Neural cell (in vitro differentiated cells): Measurements from ENCODE around the gene TP53I13. TPM values are rescaled to one million over a fixed set of nuclear protein-coding genes. Genes with fewer than 3 reads are reported as not detected.

Source experiments
- H2AFZ ChIP-seq: fragments of 200-600, 300-800 bp; sonication (generic), shearing (Covaris generic); 2 replicates; pipeline ENCODE4 v1.6.0; 2014; ENCODE audit warnings: low read depth, mild to moderate bottlenecking, antibody characterized with exemption, low read length, moderate library complexity
- H3F3A ChIP-seq: fragments of 200-600 bp; shearing (Covaris generic); 2 replicates; pipeline ENCODE4 v1.6.1; 2016; ENCODE audit warnings: mild to moderate bottlenecking, moderate library complexity, mixed read lengths, antibody characterized with exemption, low read length; ENCODE audit not compliant: insufficient read depth, poor library complexity, severe bottlenecking
- H3K27ac ChIP-seq: fragments of 200-600, 300-800 bp; sonication (generic), shearing (Covaris generic); 2 replicates; pipeline ENCODE4 v1.5.1; 2014; ENCODE audit warnings: mild to moderate bottlenecking, low read length, moderate library complexity
- H3K27me3 ChIP-seq: fragments of 300-800, 200-600 bp; sonication (generic), shearing (Covaris generic); 2 replicates; pipeline ENCODE4 v1.6.0; 2014; ENCODE audit warnings: mild to moderate bottlenecking, low read depth, low read length, moderate library complexity; ENCODE audit not compliant: insufficient read depth
- H3K36me3 ChIP-seq: fragments of 300-800, 200-600 bp; sonication (generic), shearing (Covaris generic); 2 replicates; pipeline ENCODE4 v1.5.1; 2014; ENCODE audit warnings: mild to moderate bottlenecking, antibody characterized with exemption, low read length, moderate library complexity; ENCODE audit not compliant: insufficient read depth
- H3K4me2 ChIP-seq: fragments of 300-800, 200-600 bp; sonication (generic), shearing (Covaris generic); 2 replicates; pipeline ENCODE4 v1.6.0; 2014; ENCODE audit warnings: mild to moderate bottlenecking, low read length
- H3K4me3 ChIP-seq: fragments of 300-800, 200-600 bp; sonication (generic), shearing (Covaris generic); 2 replicates; pipeline ENCODE4 v1.5.1; 2014; ENCODE audit warnings: mild to moderate bottlenecking, low read length, moderate library complexity
- H3K79me2 ChIP-seq: fragments of 200-600 bp; shearing (Covaris generic); replicated peaks from 2 replicates; pipeline ENCODE4 v1.6.0; 2014; ENCODE audit warnings: mild to moderate bottlenecking, low read length, moderate library complexity; ENCODE audit not compliant: insufficient read depth
- H3K9ac ChIP-seq: fragments of 300-800, 200-600 bp; sonication (generic), shearing (Covaris generic); 2 replicates; pipeline ENCODE4 v1.6.1; 2016; ENCODE audit warnings: mild to moderate bottlenecking, low read length, mixed read lengths
- H3K9me2 ChIP-seq: fragments of 200-600 bp; shearing (Covaris generic); 2 replicates; pipeline ENCODE4 v1.6.1; 2016; ENCODE audit warnings: mild to moderate bottlenecking, low read length, mixed read lengths; ENCODE audit not compliant: insufficient read depth
- H3K9me3 ChIP-seq: fragments of 200-600, 300-800 bp; sonication (generic), shearing (Covaris generic); 2 replicates; pipeline ENCODE4 v1.6.1; 2016; ENCODE audit warnings: mild to moderate bottlenecking, mixed run types, low read length, moderate library complexity, mixed read lengths
- H4K20me1 ChIP-seq: fragments of 200-600 bp; shearing (Covaris generic); 2 replicates; pipeline ENCODE4 v1.6.1; 2016; ENCODE audit warnings: mild to moderate bottlenecking, mixed run types; ENCODE audit not compliant: insufficient read depth
- EP300 ChIP-seq: fragments of 450-650 bp; conservative IDR thresholded peaks from 2 replicates; pipeline ENCODE4 v1.6.1; 2014; ENCODE audit warnings: antibody characterized with exemption, mild to moderate bottlenecking, moderate library complexity; ENCODE audit not compliant: poor library complexity, severe bottlenecking
- EZH2 ChIP-seq: fragments of 200-600, 300-800 bp; shearing (Covaris generic), sonication (generic); IDR thresholded peaks from 2 replicates; pipeline ENCODE4 v1.6.1; 2014; ENCODE audit warnings: antibody characterized with exemption, low read length, borderline replicate concordance, mild to moderate bottlenecking; ENCODE audit not compliant: insufficient read depth, poor library complexity, severe bottlenecking
- MXI1 ChIP-seq: fragments of 450-650 bp; conservative IDR thresholded peaks from 2 replicates; pipeline ENCODE4 v1.6.1; 2014; ENCODE audit warnings: antibody characterized with exemption, mild to moderate bottlenecking; ENCODE audit not compliant: poor library complexity, severe bottlenecking
- POLR2AphosphoS5 ChIP-seq: IDR thresholded peaks from 2 replicates; pipeline ENCODE4 v1.6.1; 2012
- RAD21 ChIP-seq: fragments of 450-650 bp; conservative IDR thresholded peaks from 2 replicates; pipeline ENCODE4 v1.6.1; 2014; ENCODE audit warnings: antibody characterized with exemption, mild to moderate bottlenecking, moderate library complexity
- SMC3 ChIP-seq: fragments of 450-650 bp; conservative IDR thresholded peaks from 2 replicates; pipeline ENCODE4 v1.6.1; 2014; ENCODE audit warnings: antibody characterized with exemption, mild to moderate bottlenecking, moderate library complexity; ENCODE audit not compliant: poor library complexity
- TAF1 ChIP-seq: IDR thresholded peaks from 2 replicates; pipeline ENCODE4 v1.6.1; 2012; ENCODE audit warnings: low read depth
- polyA plus RNA-seq: library from polyadenylated mRNA; depleted of rRNA; stranded (reverse); fragments of >200 nt; gene quantifications from 2 replicates; pipeline ENCODE4 v1.2.3, GENCODE V29; 2014
- TF ChIP-seq, protein P1 (sequence below): IDR thresholded peaks from 2 replicates; pipeline ENCODE4 v1.6.1; 2012; ENCODE audit warnings: borderline replicate concordance
- TF ChIP-seq, protein P2 (sequence below): fragments of 450-650 bp; IDR thresholded peaks from 2 replicates; pipeline ENCODE4 v1.5.1; 2014; ENCODE audit warnings: antibody characterized with exemption, mild to moderate bottlenecking, moderate library complexity; ENCODE audit not compliant: poor library complexity, severe bottlenecking

TP53I13 gene
- polyA plus RNA-seq, 1 donor from 2014 or later: 18.4 TPM

DNA sequence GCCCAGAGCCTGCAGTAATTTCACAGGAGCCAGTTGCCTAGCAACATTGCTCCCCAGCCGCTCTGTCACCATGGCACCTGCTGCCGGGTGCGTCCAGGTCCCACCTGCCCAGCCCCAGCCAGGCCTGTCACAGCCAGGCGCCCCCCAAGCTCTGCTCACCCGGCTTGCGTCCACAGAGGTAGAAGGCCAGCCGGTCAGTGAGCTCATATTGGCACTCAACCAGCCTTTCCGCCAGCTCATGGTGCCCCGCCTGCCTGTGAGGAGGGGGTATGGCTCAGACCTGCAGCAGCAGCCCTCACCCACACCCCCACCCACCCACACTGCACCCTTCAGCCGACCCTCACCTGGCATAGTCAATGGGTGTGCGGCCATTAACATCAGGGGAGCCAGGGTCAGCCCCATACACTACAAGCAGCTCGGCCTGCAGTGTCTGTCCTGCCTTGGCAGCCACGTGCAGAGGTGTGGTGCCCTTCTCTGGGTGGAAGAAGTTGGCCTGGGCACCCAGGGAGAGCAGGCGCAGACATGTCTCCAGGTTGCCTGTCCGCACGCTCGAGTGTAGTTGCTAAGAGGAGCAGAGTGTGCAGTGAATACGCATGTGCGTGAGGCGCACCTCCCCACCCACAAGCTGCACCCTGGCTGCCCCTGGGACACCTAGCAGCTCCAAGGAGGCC, 13.2 kb downstream of the TP53I13 start:
- no peaks in the 10 kb centered on the region for H3K36me3 ChIP-seq
- H3F3A ChIP-seq: no peaks in the 10 kb centered on the region
- no peaks in the 10 kb centered on the region for H3K9me2 ChIP-seq
- no peaks in the 10 kb centered on the region for H3K9me3 ChIP-seq
- peak overlapping the region; percentile 44 for H3K27ac ChIP-seq
- no peaks in the 10 kb centered on the region for H4K20me1 ChIP-seq
- H3K4me2 ChIP-seq: no peak overlapping the region
- H3K27me3 ChIP-seq: no peaks in the 10 kb centered on the region
- peak overlapping the region; percentile 48 for H3K9ac ChIP-seq
- H3K79me2 ChIP-seq: peaks cover 12% of the 10 kb centered on the region
- TF ChIP-seq, protein P1, sequence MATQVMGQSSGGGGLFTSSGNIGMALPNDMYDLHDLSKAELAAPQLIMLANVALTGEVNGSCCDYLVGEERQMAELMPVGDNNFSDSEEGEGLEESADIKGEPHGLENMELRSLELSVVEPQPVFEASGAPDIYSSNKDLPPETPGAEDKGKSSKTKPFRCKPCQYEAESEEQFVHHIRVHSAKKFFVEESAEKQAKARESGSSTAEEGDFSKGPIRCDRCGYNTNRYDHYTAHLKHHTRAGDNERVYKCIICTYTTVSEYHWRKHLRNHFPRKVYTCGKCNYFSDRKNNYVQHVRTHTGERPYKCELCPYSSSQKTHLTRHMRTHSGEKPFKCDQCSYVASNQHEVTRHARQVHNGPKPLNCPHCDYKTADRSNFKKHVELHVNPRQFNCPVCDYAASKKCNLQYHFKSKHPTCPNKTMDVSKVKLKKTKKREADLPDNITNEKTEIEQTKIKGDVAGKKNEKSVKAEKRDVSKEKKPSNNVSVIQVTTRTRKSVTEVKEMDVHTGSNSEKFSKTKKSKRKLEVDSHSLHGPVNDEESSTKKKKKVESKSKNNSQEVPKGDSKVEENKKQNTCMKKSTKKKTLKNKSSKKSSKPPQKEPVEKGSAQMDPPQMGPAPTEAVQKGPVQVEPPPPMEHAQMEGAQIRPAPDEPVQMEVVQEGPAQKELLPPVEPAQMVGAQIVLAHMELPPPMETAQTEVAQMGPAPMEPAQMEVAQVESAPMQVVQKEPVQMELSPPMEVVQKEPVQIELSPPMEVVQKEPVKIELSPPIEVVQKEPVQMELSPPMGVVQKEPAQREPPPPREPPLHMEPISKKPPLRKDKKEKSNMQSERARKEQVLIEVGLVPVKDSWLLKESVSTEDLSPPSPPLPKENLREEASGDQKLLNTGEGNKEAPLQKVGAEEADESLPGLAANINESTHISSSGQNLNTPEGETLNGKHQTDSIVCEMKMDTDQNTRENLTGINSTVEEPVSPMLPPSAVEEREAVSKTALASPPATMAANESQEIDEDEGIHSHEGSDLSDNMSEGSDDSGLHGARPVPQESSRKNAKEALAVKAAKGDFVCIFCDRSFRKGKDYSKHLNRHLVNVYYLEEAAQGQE: no peak
- TF ChIP-seq SMC3: no peak
- TF ChIP-seq MXI1: no peak
- TF ChIP-seq RAD21: no peak
- no peak for TF ChIP-seq EP300
- TF ChIP-seq, protein P2, sequence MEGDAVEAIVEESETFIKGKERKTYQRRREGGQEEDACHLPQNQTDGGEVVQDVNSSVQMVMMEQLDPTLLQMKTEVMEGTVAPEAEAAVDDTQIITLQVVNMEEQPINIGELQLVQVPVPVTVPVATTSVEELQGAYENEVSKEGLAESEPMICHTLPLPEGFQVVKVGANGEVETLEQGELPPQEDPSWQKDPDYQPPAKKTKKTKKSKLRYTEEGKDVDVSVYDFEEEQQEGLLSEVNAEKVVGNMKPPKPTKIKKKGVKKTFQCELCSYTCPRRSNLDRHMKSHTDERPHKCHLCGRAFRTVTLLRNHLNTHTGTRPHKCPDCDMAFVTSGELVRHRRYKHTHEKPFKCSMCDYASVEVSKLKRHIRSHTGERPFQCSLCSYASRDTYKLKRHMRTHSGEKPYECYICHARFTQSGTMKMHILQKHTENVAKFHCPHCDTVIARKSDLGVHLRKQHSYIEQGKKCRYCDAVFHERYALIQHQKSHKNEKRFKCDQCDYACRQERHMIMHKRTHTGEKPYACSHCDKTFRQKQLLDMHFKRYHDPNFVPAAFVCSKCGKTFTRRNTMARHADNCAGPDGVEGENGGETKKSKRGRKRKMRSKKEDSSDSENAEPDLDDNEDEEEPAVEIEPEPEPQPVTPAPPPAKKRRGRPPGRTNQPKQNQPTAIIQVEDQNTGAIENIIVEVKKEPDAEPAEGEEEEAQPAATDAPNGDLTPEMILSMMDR: no peak
- TF ChIP-seq POLR2AphosphoS5: no peak
- TF ChIP-seq EZH2: no peak
- TF ChIP-seq TAF1: no peak
- H3K4me3 ChIP-seq: peak overlapping the region; percentile 55
- H2AFZ ChIP-seq: no peak overlapping the region

DNA sequence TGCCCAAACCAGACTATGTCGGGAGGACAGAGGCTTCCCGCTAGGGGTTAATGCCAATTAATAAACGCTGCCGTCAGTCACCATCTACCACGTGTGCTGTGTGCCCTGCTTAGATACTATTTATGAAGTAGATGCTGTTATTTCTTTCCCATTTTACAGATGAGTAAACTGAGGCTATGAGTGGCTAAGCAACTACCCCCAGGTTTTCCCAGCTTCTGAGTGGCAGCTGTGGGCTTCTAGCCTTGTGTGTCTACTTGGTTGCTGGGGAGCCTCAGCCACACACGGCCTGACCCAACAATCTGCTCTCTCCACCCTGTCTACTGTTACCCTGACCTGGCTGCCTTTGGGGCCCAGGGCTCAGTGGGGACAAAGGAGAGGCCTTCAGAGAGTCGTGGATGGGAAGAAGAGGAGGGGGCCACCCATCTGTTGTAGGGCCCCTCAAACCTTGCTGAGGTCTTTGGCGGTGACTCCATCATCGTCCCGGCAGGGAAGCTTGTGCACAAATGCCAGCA, 13.8 kb downstream of the TP53I13 start:
- Histone ChIP-seq H2AFZ (no peak overlapping the region), H3K4me3 (no peak overlapping the region), H3K79me2 (peaks cover 17% of the 10 kb centered on the region), H3K36me3 (no peaks in the 10 kb centered on the region), H3F3A (no peaks in the 10 kb centered on the region), H4K20me1 (peaks cover 3% of the 10 kb centered on the region), H3K9ac (peak overlapping the region; percentile 48), H3K4me2 (no peak overlapping the region), H3K27me3 (no peaks in the 10 kb centered on the region), H3K27ac (no peak overlapping the region), H3K9me3 (no peaks in the 10 kb centered on the region), H3K9me2 (no peaks in the 10 kb centered on the region)
- TF ChIP-seq TAF1 (no peak), RAD21 (no peak), EZH2 (no peak), SMC3 (no peak), MXI1 (no peak), EP300 (no peak), POLR2AphosphoS5 (no peak)
- TF ChIP-seq, protein P2: no peak
- TF ChIP-seq, protein P1: no peak
